Peyer's patch (tissue), 4 donors: ENCODE measurements around the gene ANKMY2.

Source experiments
- POLR2A ChIP-seq, 2 donors: fragments of 450-650 bp; IDR thresholded peaks; one replicate each; pipeline ENCODE4 v1.5.1; 2017; ENCODE audit warnings: antibody characterized with exemption in 2 of 2, mild to moderate bottlenecking in 2 of 2, moderate library complexity in 2 of 2
- TF ChIP-seq, protein P1 (sequence below), 6 experiments: fragments of 450-650 bp in 4 of 6; fragments of 200-600 bp in 2 of 6; sonication (generic) in 1 of 6; IDR thresholded peaks; one replicate each; pipeline ENCODE4 v1.5.1; 2017 to 2019; ENCODE audit warnings: antibody characterized with exemption in 6 of 6, mild to moderate bottlenecking in 3 of 6, moderate library complexity in 1 of 6

DNA sequence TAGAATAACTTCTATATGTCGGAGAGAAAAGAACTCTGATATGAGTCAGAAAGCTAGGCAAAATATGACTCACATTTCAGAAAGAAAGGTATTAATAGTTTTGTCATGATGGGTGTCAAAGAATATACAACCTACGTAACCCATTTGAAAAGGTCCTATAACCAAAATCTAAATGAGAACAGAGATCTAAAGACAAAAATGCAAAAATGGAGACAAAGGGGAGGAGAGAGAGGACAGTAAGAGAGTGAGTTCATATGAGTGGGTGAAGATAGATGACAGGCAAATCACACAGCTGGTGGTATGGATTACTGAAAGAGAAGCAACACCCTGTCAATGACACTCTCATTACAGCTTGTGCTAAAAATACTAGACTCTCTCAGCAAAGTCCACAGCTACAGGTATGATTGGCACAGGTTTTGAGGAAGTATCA, 25.6 kb downstream of the ANKMY2 start:
- TF ChIP-seq, protein P1, sequence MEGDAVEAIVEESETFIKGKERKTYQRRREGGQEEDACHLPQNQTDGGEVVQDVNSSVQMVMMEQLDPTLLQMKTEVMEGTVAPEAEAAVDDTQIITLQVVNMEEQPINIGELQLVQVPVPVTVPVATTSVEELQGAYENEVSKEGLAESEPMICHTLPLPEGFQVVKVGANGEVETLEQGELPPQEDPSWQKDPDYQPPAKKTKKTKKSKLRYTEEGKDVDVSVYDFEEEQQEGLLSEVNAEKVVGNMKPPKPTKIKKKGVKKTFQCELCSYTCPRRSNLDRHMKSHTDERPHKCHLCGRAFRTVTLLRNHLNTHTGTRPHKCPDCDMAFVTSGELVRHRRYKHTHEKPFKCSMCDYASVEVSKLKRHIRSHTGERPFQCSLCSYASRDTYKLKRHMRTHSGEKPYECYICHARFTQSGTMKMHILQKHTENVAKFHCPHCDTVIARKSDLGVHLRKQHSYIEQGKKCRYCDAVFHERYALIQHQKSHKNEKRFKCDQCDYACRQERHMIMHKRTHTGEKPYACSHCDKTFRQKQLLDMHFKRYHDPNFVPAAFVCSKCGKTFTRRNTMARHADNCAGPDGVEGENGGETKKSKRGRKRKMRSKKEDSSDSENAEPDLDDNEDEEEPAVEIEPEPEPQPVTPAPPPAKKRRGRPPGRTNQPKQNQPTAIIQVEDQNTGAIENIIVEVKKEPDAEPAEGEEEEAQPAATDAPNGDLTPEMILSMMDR (IDR thresholded peaks at IDR 0.05), result no peak
- TF ChIP-seq POLR2A (IDR thresholded peaks at IDR 0.05), result no peak
